AG10803 (cell line): ENCODE measurements around the gene AKNA.
A peak's percentile ranks its signal among the peaks of the same experiment; 100 is the strongest.

Source experiments
- DNase-seq: peaks from one replicate; pipeline ENCODE4 v3.0.0; 2010; ENCODE audit warnings: low read depth
- H3K4me3 ChIP-seq: 2 replicates; pipeline ENCODE4 v1.5.1; 2011; ENCODE audit warnings: mild to moderate bottlenecking, low read length, control low read depth
- TF ChIP-seq, protein P1 (sequence below): conservative IDR thresholded peaks from 2 replicates; pipeline ENCODE4 v1.5.1; 2011; ENCODE audit warnings: mild to moderate bottlenecking, low read length, control low read depth, inconsistent platforms

AKNA gene

DNA sequence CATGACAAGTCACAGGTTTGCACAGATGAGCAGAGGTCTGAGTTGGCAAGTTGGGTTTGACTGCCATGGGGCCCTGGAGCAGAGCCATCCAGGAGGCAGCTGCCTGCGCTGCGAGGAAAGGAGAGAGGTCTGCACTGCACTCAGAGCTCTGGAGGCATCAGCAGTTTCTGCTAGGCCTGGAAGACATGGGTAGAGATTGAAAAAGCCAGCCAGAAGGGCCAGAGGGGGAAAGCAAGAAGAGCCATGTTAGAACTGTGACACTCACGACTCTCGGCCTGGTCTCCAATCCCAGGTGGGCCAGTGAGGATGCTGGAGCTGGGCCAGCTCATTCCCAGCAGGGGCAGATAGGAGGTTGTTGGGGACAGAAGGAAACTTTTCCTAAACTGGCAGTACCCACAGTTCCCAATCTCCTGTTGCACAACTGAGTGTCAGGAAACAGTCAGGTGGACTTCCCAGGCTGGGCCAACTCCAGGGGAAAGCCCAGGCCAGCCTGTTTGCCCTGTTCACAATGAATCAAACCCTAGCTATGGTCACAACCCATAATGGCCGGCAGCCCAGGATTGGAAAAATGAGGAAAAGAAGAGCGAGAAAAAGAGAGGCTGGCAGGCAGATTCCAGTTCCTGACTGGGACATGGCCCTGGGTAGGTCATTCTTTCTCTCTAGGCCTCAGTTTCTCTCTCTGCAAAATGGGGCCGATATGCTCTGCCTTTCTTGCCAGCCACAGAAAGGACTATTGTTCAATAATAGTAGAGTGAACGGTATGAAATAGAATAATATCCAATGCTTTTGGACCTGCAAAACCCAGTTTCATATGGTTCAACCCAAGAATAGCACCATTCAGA, 72.7 kb downstream of the AKNA start:
- H3K4me3 ChIP-seq: no peak overlapping the region
- TF ChIP-seq, protein P1, sequence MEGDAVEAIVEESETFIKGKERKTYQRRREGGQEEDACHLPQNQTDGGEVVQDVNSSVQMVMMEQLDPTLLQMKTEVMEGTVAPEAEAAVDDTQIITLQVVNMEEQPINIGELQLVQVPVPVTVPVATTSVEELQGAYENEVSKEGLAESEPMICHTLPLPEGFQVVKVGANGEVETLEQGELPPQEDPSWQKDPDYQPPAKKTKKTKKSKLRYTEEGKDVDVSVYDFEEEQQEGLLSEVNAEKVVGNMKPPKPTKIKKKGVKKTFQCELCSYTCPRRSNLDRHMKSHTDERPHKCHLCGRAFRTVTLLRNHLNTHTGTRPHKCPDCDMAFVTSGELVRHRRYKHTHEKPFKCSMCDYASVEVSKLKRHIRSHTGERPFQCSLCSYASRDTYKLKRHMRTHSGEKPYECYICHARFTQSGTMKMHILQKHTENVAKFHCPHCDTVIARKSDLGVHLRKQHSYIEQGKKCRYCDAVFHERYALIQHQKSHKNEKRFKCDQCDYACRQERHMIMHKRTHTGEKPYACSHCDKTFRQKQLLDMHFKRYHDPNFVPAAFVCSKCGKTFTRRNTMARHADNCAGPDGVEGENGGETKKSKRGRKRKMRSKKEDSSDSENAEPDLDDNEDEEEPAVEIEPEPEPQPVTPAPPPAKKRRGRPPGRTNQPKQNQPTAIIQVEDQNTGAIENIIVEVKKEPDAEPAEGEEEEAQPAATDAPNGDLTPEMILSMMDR: no peak
- peak; percentile 25 for DNase-seq

DNA sequence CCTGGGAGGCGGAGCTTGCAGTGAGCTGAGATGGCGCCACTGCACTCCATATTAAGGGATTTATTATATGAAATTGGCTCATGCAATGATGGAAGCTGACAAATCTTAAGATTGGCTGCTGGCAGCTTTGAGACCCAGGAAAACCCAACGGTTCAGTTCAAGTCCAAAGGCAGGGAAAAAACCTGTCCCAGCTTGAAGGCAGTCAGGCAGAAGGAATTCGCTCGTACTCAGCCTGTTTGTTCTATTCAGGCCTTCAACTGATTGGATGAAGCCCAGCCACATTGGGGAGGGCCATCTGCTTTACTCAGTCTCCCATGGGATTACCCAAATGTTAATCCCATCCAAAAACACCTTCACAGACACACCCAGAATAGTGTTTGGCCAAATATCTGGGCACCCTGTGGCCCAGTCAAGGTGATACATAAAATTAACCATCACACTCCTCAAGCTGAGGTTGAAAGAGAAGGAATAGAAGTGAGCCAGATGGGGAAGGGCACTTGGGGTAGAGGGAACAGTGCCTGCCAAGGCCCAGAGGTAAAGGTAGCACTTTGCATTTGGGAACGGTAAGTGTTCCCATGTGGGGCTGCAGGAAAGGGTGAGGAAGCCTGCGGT, 73.4 kb downstream of the AKNA start:
- no peak for DNase-seq
- H3K4me3 ChIP-seq: no peak overlapping the region
- TF ChIP-seq, protein P1: no peak

DNA sequence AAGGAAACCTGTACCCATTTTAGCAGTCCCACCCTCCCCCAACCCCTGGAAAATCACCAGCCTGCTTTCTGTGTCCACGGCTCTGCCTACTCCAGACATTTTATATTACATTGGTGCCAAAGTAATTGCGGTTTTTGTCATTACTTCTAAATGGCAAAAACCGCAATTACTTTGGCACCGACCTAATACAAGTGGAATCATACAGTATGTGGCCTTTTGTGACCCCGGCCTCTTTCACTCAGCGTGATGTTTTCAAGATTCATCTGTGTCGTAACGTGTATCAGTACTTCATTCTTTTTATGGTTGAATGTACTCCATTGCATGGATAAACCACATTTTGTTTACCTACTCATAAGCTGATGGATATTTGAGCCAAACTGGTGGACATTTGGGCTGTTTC, 74.6 kb downstream of the AKNA start:
- TF ChIP-seq, protein P1: no peak
- no peak overlapping the region for H3K4me3 ChIP-seq
- DNase-seq: peak; percentile 26

DNA sequence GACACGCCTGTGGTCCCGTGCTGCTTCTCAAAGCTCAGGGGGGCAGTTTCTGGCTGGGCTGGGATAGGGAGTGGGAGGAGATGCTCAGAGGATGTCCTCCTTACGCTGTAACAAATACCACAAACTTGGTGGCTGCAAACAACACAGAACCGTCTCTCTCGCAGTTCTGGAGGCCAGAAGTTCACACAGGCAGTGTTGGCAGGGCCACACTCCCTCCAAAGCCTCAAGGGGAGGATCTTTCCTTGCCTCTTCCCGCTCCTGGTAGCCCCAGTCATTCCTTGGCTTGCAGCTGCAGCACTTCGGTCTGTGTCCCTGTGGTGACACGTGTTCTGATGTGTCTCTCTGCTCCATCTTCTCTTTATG, 75.3 kb downstream of the AKNA start:
- TF ChIP-seq, protein P1: no peak
- DNase-seq: no peak
- H3K4me3 ChIP-seq: no peak overlapping the region

- no peak overlapping the region for H3K4me3 ChIP-seq
- no peak for DNase-seq
- TF ChIP-seq, protein P1: no peak
These were observed 75.9 kb downstream of the AKNA start for GRCh38 chr9:114311571-114312512.

GRCh38 chr9:114310471-114311450, 77.0 kb downstream of the AKNA start:
- TF ChIP-seq, protein P1: no peak
- no peak for DNase-seq
- no peak overlapping the region for H3K4me3 ChIP-seq
